Activated naive CD4-positive, alpha-beta T cell treated with anti-CD3 and anti-CD28 coated beads, Interleukin-2, amount 50 U/mL, for 72 hours (primary cell): ENCODE results near the gene MDM2. TPM values are rescaled to one million over a fixed set of nuclear protein-coding genes. Genes with fewer than 3 reads are reported as not detected.

Experiments used
- ATAC-seq, 2 donors: fragments of 150-1000 bp; cut with Tn5 transposase; 2 replicates each; pipeline ENCODE4 v1.10.0; 2021; ENCODE audit warnings: mild to moderate bottlenecking in 2 of 2, moderate library complexity in 2 of 2
- DNase-seq, 2 donors: peaks; one replicate each; pipeline ENCODE4 v3.0.0; 2021 to 2022; ENCODE audit warnings: low spot score in 2 of 2
- H3K27ac Mint-ChIP-seq, 2 donors: one replicate each; pipeline ENCODE4 v1.8.0; 2022; ENCODE audit warnings: mild to moderate bottlenecking in 2 of 2, mixed read lengths in 2 of 2
- H3K36me3 Mint-ChIP-seq, 2 donors: one replicate each; pipeline ENCODE4 v1.8.0; 2022; ENCODE audit warnings: mixed read lengths in 2 of 2
- H3K9me3 Mint-ChIP-seq, 2 donors: one replicate each; pipeline ENCODE4 v1.8.0; 2022; ENCODE audit warnings: mixed read lengths in 2 of 2
- total RNA-seq, 2 donors: library from RNA; stranded (reverse); gene quantifications; one replicate each; pipeline ENCODE4 v1.2.3, GENCODE V29; 2022

Gene MDM2
- total RNA-seq, 2 donors from 2014 or later, result 141 to 393 TPM

DNA sequence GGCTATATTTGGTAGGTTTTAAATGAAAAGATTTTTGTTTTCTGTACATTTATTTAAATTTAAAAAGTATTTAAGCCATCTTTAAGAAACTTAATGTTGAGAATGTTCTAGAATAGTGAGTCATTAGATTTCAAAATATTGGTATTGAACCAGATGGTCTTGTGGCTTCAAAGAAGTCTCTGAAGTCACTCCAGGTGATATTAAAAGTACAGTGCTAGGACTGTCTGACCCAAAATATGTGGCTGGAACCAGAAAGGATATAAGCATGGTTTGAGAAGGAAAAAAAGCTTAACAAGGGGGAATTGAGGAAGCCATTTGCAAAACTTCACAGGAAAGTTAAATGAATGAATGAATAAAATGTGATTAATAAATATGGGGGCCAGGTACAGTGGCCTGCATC, 28.7 kb upstream of the MDM2 start:
- no peaks in the 10 kb centered on the region for H3K9me3 Mint-ChIP-seq
- no peaks in the 10 kb centered on the region for H3K36me3 Mint-ChIP-seq
- ATAC-seq, result no peak

DNA sequence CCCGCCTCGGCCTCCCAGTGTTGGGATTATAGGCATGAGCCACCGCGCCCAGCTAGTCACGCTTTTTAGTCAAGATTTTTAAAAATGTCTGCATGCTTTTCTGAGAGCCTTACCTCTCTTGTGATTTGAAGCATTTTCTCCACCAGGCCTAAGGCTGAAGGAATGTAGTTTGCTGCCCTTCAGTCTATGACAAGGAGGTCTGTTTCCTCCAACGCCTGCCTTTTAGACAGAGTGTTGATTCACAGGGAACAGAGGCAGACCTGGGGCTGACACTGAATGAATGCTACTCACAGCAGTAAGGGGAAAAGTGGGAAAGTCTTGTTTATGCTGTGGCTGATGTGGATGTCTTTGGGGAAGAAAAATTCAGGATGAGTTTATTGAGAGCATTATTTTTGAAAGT, 27.2 kb upstream of the MDM2 start:
- no peaks in the 10 kb centered on the region for H3K36me3 Mint-ChIP-seq
- peak overlapping the region in 1 of 2 donors; percentile 21 for H3K27ac Mint-ChIP-seq
- no peak for ATAC-seq

More for the DNA sequence above, 28.7 kb upstream of the MDM2 start:
- peak overlapping the region in 1 of 2 donors; percentile 17 for H3K27ac Mint-ChIP-seq
- DNase-seq, result no peak

DNA sequence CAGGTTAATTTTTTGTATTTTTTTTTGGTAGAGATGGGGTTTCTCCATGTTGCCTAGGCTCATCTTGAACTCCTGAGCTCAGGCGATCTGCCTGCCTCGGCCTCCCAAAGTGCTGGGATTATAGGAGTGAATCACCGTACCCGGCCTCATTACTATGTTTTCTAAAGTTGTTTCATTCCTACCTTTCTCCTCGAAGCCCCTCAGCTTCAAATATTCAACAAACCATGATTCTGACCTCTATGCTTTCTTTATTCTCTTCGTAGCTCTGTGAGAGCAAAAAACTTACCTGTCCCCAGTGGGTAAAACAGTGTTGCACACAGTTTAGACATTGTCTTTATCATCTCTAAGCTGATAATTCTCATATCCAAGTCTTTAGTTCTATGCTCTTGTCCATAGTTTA, 26.2 kb upstream of the MDM2 start:
- peak overlapping the region in 1 of 2 donors; percentile 21 for H3K27ac Mint-ChIP-seq
- no peaks in the 10 kb centered on the region for H3K9me3 Mint-ChIP-seq
- H3K36me3 Mint-ChIP-seq, result no peaks in the 10 kb centered on the region
- ATAC-seq (no peak), DNase-seq (no peak)

More for the DNA sequence above, 27.2 kb upstream of the MDM2 start:
- H3K9me3 Mint-ChIP-seq, result no peaks in the 10 kb centered on the region
- DNase-seq, result no peak

DNA sequence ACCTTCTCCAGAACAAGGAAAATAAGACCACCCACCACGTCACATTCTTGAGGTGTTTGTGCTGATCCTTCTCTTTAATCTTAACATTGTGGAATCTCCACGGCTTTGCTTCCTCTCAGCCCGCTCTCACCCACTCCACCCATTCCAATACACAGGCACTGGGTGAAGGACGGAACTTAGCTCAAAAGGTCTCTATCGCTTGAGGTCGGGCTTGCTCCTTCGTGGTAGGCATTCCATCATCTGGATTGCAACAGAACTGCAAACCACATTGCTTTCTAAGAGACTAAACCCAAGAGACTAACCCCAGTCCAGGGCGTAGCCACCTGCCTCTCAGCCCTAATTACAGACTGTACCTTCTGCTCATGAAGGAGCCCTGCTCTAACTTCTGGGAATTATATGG, 24.0 kb upstream of the MDM2 start:
- ATAC-seq (no peak), DNase-seq (no peak)
- H3K27ac Mint-ChIP-seq, result no peak overlapping the region
- no peaks in the 10 kb centered on the region for H3K36me3 Mint-ChIP-seq
- H3K9me3 Mint-ChIP-seq, result no peaks in the 10 kb centered on the region

DNA sequence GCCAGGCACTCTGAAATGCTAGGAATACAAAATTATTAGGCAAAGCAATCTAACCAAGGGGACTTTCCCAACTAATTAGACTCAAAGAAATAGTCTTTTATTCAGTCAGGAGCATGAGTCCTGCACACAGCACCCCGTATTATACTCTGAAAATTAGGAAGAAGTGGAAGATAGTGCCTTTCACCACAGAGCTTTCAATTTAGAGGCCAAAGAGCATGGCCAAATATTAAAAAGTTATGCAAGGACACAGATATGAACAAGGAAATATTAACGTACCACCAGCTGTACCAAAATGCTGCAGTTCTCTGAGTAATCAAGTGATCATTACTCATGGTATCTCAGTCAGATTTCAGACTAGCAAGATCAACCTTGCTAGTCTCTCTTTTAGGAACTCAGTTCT, 22.6 kb upstream of the MDM2 start:
- no peak overlapping the region for H3K27ac Mint-ChIP-seq
- ATAC-seq, result no peak

DNA sequence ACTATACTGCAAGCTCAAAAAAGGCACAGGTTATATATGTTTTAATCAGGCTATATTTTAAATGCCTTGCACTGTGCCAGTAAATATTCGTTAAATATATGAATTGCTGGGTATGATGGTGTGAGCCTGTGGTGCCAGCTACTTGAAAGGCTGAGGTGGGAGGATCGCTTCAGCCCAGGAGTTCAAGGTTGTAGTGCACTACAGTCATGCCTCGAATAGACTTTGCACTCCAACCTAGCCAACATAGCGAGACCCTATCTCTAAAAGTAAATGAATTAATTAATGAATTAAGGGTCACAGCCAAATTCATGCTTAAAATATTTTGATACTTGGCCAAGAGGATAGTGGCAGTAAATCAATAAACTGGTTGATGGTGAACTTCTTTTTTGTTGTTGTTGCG, 22.2 kb upstream of the MDM2 start:
- DNase-seq (no peak), ATAC-seq (no peak)
- Mint-ChIP-seq H3K9me3 (no peaks in the 10 kb centered on the region), H3K27ac (no peak overlapping the region), H3K36me3 (no peaks in the 10 kb centered on the region)

More for the DNA sequence above, 22.6 kb upstream of the MDM2 start:
- no peaks in the 10 kb centered on the region for H3K36me3 Mint-ChIP-seq
- no peak for DNase-seq
- no peaks in the 10 kb centered on the region for H3K9me3 Mint-ChIP-seq

DNA sequence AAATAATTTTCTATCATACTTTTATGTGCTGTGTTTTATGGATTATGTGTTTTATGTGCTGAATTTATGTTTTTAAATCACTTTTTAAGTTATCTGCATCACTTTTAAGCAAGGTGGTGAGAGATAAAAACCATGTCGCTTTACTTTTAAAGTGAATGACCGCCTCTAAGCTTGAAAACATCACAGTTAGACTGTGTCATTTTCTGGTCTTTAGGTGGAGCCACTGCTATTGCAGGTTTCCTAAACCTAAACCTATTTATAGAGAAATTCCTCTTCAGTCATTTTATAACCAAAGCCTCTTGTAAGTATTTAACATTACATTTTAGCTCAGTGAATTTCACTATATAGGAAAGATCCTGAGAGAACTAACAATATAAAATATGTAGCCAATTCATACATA, 21.0 kb upstream of the MDM2 start:
- H3K9me3 Mint-ChIP-seq, result no peaks in the 10 kb centered on the region

DNA sequence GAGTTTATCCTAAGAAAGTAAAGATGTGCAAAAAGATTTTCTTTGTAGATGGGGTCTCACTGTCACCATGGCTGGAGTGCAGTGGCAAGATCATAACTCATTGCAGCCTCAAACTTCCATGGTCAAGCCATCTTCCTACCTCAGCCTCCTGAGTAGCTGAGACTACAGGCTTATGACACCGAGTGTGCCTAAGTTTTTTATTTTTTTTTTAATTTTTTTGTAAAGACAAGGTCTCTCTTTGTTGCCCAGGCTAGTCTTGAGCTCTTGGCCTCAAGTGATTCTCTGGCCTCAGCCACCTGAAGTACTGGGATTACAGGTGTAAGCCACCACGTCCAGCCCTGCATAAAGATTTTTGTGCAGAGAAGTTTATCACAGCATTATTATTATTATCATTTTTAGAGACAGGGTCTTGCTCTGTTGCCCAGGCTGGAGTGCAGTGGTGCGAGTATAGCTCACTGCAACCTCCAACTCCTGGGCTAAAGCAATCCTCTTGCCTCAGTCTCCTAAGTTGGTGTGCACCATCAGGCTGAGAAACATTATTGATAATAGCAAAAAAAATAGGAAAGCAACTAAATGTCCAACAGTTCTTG, 19.3 kb upstream of the MDM2 start:
- DNase-seq, result no peak
- Mint-ChIP-seq H3K27ac (no peak overlapping the region), H3K9me3 (no peaks in the 10 kb centered on the region), H3K36me3 (no peaks in the 10 kb centered on the region)
- no peak for ATAC-seq

More for the DNA sequence above, 21.0 kb upstream of the MDM2 start:
- Mint-ChIP-seq H3K27ac (peak overlapping the region in 1 of 2 donors; percentile 63), H3K36me3 (no peaks in the 10 kb centered on the region)
- DNase-seq (no peak), ATAC-seq (no peak)

DNA sequence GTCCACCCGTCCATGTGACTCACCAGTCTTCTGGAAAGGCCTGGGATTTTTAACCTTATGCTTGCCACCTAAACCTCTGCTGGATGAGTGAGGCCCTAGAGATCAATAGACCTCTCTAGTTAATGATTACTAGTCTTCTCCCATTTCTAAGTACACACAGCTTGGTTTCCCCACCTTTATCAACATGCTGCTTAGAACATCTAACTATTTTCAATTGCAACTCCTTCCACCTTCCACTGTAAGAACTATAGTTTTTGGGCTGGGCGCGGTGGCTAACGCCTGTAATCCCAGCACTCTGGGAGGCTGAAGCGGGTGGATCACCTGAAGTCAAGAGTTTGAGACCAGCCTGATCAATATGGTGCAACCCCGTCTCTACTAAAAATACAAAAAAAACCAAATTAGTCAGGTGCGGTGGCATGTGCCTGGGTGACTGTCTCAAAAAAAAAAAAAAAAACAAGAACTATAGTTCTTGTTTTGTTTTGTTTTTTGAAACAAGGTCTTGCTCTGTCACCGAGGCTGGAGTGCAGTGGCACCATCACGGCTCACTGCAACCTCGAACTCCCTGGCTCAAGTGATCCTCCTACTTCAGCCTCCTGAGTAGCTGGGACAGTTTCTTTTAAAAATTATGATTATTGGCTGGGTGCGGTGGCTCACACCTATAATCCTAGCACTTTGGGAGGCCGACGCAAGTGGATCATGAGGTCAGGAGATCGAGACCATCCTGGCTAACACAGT, 18.7 kb upstream of the MDM2 start:
- H3K27ac Mint-ChIP-seq, result no peak overlapping the region
- DNase-seq, result no peak
- no peaks in the 10 kb centered on the region for H3K9me3 Mint-ChIP-seq
- no peaks in the 10 kb centered on the region for H3K36me3 Mint-ChIP-seq
- ATAC-seq, result no peak

DNA sequence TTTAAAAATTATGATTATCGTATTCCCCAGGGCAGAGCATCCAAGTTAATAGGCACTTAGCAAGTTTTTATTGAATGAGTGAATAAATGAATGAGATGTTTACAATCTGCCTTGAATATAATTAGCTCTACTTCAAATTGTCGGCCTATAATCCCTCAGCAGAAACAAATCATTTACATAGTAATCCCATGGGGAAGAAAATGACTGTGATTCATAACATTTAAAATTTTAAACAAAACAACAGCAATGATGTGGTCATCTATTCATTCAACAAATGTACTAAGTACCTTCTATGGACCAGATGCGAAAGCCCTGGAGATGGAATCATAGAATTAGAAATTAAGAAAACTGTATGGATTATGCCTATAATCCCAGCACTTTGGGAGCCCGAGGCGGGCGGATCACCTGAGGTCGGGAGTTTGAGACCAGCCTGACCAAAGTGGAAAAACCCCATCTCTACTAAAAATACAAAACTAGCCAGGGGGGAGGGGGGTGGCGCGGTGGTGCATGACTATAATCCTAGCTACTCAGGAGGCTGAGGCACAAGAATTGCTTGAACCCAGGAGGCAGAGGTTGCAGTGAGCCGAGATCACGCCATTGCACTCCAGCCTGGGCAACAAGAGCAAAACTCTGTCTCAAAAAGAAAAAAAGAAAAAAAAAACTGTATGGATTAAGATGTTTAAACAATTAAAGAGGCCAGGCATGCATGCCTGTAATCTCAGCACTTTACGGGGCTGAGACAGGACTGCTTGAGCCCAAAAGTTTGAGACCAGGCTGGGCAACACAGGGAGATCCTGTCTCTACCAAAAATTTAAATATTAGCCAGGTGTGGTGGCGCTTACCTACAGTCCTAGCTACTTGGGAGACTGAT, 17.7 kb upstream of the MDM2 start:
- no peak for ATAC-seq
- H3K36me3 Mint-ChIP-seq, result no peaks in the 10 kb centered on the region
- no peak for DNase-seq
- no peaks in the 10 kb centered on the region for H3K9me3 Mint-ChIP-seq
- H3K27ac Mint-ChIP-seq, result no peak overlapping the region

DNA sequence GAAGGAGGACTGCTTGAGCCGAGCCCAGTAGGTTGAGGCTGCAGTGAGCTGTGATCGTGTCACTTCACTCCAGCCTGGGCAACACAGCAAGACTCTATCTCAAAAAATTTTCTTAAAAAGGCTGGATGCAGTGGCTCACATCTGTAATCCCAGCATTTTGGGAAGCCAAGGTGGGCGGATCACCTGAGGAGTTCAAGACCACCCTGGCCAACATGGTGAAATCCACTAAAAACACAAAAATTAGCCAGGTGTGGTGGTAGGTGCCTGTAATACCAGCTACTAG, 17.1 kb upstream of the MDM2 start:
- ATAC-seq (no peak), DNase-seq (no peak)
- H3K9me3 Mint-ChIP-seq, result no peaks in the 10 kb centered on the region
- no peak overlapping the region for H3K27ac Mint-ChIP-seq
- H3K36me3 Mint-ChIP-seq, result no peaks in the 10 kb centered on the region

DNA sequence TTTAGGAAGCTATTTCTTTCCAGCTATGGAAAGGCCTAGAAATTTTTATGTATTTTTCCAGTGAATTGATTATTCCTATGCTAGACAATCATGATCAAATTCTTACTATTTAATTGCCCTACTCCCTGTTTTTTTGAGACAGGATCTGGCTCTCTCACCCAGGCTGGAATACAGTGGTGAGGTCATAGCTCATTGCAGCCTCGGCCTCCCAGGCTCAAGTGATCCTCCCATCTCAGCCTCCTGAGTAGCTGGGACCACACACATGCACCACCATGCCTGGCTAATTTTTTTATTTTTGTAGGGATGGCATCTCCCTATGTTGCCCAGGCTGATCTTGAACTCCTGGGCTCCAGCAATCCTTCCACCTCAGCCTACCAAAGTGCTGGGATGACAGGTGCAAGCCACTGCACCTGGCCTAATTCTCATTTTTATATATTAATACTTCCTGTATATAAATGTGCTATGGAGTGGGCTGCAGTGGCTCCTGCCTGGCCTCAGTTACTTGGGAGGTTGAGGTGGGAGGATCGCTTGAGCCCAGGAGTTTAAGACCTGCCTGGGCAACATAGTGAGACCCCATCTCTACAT, 16.0 kb upstream of the MDM2 start:
- Mint-ChIP-seq H3K27ac (no peak overlapping the region), H3K36me3 (no peaks in the 10 kb centered on the region), H3K9me3 (no peaks in the 10 kb centered on the region)
- ATAC-seq (no peak), DNase-seq (no peak)

DNA sequence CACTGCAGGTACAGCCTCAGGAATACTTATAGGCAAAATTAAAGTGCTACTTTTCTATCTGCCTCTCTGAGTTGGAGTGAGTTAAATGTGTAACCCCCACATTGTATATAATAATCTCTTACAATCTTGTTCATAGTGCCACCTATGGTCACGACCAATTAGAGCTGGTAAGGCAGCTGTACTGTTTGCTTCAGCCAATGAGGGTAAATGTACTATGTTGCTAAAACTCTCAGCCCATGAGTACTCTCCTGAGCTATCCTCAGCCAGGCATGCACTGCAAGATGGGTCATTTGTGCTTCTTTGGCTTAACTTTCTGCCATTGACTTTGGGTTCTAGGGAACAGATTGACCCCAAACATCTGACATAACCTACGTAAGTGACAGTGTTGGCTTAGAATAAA, 15.0 kb upstream of the MDM2 start:
- peak; percentile 48 to 90 for ATAC-seq
- no peaks in the 10 kb centered on the region for H3K9me3 Mint-ChIP-seq
- peak in 1 of 2 donors; percentile 20 for DNase-seq
- H3K36me3 Mint-ChIP-seq, result no peaks in the 10 kb centered on the region
- H3K27ac Mint-ChIP-seq, result no peak overlapping the region

DNA sequence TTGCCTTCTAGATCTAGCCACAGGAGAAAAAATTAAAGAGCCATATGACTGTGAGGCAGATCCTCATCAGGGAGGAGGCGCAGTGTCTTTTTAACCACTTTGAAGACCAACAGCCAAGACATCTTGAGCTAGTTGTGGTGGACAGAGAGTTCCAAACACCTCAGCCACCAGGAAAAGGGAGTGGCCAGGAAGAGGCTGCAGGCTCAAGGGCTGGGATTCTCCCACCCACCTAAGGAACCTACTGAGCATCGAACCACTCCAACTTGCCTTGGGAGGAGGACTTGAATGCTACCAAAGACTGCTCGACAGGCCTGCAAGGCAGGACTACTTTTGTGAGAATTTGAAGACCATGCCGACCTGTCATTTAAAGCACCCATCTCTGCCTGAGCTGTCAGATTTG, 14.5 kb upstream of the MDM2 start:
- no peak for DNase-seq
- Mint-ChIP-seq H3K36me3 (no peaks in the 10 kb centered on the region), H3K27ac (no peak overlapping the region), H3K9me3 (no peaks in the 10 kb centered on the region)
- ATAC-seq, result peak in 1 of 2 donors; percentile 19

DNA sequence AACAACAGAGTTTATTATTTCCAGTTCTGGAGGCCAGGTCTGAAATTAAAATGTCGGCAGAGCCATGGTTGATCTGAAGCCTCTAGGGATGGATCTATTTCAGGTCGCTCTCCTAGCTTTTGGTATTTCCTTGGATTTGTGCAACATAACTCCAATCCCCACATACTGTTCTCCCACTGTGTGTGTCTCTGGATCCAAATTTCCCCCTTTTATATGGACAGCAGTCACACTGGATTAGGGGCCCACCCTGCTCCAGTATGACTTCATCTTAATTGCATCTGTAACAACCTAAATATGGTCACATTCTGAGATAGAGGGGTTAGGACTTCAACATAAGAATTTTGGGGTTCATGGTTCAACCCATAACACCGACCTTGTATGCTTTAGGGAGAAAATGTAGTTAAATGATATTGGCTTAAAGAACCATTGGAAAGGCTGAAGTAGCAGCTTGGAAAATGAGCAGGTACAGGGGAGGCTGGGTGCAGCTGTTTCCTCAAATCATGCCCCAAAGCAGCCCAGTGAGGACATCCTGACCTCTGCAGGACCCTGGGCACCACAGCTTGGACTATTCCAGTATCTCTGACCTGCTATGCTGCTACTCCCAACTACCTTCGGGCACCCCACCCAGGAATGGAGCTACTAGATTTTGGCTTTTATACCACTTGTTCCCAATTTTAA, 13.9 kb upstream of the MDM2 start:
- no peak for DNase-seq
- H3K27ac Mint-ChIP-seq, result no peak overlapping the region
- ATAC-seq, result no peak
- no peaks in the 10 kb centered on the region for H3K36me3 Mint-ChIP-seq
- no peaks in the 10 kb centered on the region for H3K9me3 Mint-ChIP-seq

DNA sequence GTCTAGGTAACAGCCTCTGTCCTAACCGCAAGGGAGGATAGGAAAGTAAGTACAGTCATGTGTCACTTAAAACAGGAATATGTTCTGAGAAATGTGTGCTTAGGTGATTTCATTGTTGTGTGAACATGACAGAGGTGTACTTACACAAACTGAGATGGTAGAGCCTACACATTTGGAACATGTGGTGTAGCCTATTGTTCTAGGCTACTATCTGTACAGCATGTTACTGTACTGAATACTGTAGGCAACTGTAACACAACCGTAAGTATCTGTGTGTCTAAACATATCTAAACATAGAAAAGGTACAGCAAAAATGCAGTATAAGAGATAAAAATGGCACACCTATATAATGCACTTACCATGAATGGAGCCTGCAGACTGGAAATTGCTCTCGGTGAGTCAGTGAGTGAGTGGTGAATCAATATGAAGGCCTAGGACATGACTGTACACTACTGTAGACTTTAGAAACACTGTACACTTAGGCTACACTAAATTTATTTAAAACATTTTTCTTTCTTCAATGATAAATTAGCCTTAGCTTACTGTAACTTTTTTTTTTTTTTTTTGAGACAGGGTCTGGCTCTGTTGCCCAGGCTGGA, 13.2 kb upstream of the MDM2 start:
- ATAC-seq, result peak; percentile 45 to 61
- DNase-seq, result no peak
- Mint-ChIP-seq H3K9me3 (no peaks in the 10 kb centered on the region), H3K27ac (no peak overlapping the region), H3K36me3 (no peaks in the 10 kb centered on the region)
